HFFc6 (cell line): ENCODE results near the gene MATK. TPM values are rescaled to one million over a fixed set of nuclear protein-coding genes. Genes with fewer than 3 reads are reported as not detected.

Source experiments
- DNase-seq: peaks from one replicate; pipeline ENCODE4 v3.0.0-alpha.2; 2018
- H3K27ac Mint-ChIP-seq: 2 replicates; pipeline ENCODE4 v1.8.0; 2020; ENCODE audit warnings: mild to moderate bottlenecking, mixed read lengths
- H3K27me3 Mint-ChIP-seq: 2 replicates; pipeline ENCODE4 v1.8.0; 2021; ENCODE audit warnings: mild to moderate bottlenecking, moderate library complexity, mixed read lengths; ENCODE audit not compliant: insufficient read depth
- H3K36me3 Mint-ChIP-seq: 2 replicates; pipeline ENCODE4 v1.8.0; 2021; ENCODE audit warnings: low read depth, mixed read lengths
- H3K4me1 Mint-ChIP-seq: 2 replicates; pipeline ENCODE4 v1.8.0; 2020; ENCODE audit warnings: low read depth, mixed read lengths
- H3K4me3 Mint-ChIP-seq: 2 replicates; pipeline ENCODE4 v1.8.0; 2020; ENCODE audit warnings: mild to moderate bottlenecking, moderate library complexity, mixed read lengths
- H3K9me3 Mint-ChIP-seq: 2 replicates; pipeline ENCODE4 v1.8.0; 2020; ENCODE audit warnings: mild to moderate bottlenecking, mixed read lengths
- total RNA-seq, 6 experiments: library from RNA; stranded (reverse); fragmentation: NEBNext Ultra II Directional; extraction: Animal tissue kit (Norgen Biotek cat#: 25700); gene quantifications; 2 replicates in 1 of 6; 3 replicates in 5 of 6; pipeline ENCODE4 v1.2.3, GENCODE V29; 2021
- TF ChIP-seq, protein P1 (sequence below): fragments of 200-600 bp; sonication (generic); IDR thresholded peaks from 2 replicates; pipeline ENCODE4 v1.5.0; 2021; ENCODE audit warnings: antibody characterized with exemption, mild to moderate bottlenecking

Gene MATK
- total RNA-seq, 6 experiments from 2014 or later = not detected

DNA sequence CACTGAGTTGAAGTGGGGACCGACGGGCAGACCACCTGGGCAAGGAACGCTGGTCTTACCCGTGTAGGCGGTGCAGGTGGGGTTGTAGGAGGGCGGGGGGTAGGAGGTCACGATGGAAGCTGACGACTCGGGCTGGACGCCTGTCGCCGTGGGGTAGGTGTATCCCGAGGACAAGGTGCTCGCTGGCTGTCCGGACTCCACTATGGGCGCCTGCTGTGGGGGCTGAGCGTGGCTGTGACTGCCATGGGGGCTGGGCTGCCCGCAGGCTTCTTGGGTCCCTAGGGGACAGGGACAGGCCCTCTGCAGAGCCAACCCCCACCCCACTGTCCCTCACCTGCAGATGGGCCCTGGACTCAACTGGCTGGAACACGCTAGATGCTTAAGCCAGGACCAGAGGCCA lies 45.4 kb upstream of the MATK start:
- TF ChIP-seq, protein P1, sequence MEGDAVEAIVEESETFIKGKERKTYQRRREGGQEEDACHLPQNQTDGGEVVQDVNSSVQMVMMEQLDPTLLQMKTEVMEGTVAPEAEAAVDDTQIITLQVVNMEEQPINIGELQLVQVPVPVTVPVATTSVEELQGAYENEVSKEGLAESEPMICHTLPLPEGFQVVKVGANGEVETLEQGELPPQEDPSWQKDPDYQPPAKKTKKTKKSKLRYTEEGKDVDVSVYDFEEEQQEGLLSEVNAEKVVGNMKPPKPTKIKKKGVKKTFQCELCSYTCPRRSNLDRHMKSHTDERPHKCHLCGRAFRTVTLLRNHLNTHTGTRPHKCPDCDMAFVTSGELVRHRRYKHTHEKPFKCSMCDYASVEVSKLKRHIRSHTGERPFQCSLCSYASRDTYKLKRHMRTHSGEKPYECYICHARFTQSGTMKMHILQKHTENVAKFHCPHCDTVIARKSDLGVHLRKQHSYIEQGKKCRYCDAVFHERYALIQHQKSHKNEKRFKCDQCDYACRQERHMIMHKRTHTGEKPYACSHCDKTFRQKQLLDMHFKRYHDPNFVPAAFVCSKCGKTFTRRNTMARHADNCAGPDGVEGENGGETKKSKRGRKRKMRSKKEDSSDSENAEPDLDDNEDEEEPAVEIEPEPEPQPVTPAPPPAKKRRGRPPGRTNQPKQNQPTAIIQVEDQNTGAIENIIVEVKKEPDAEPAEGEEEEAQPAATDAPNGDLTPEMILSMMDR = no peak
- H3K27ac Mint-ChIP-seq = no peak overlapping the region
- H3K27me3 Mint-ChIP-seq = peaks cover 9% of the 10 kb centered on the region; the same call in 1 of the 2 replicates
- no peaks in the 10 kb centered on the region for H3K9me3 Mint-ChIP-seq
- H3K36me3 Mint-ChIP-seq = no peaks in the 10 kb centered on the region
- DNase-seq = no peak
- peaks cover 8% of the 10 kb centered on the region; the same call in 1 of the 2 replicates for H3K4me1 Mint-ChIP-seq
- no peak overlapping the region for H3K4me3 Mint-ChIP-seq

DNA sequence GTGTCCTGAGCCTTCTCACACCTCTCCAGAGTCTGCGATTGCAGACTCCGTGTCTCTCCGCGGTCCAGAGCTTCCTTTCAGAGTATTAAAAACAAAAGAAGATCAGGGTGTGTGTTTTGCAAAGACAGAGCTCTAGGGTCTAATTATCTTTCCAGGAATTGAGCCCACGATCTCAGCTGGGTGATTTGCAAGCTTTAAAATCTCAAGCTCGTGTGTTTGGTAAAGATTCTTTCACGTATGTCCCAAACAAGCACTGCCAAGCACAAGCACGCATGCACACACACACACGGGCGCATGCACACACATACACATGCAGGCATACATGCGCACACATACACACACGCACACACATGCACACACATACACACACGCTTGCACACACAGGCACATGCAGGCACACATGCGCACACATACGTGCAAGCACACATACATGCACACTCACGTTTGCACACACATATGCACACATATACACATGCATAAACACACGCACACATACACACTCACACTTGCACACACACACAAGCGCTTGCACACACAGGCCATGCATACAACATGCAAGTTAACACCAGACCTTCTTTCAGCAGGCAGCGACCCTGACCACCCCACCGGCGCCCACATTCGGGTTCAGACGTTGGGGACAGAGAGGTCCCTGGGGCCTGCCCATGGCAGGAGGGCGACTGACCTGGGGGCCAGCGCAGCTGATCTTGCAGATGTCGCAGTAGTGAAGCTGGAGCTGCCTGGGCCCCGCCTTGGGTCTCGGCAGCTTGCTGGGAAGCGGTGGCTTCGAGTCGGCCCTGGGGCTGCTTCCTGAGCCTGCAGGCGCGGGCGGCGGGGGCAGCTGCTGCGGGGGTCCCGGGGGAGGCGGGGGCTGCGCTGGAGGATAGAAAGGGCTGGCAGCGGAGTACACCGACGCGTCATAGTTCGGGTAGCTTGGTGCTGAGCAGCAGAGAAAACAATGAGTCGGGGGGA lies 44.7 kb upstream of the MATK start:
- peaks cover 6% of the 10 kb centered on the region; the same call in 1 of the 2 replicates for H3K27me3 Mint-ChIP-seq
- no peak overlapping the region for H3K4me3 Mint-ChIP-seq
- TF ChIP-seq, protein P1 = no peak
- H3K36me3 Mint-ChIP-seq = no peaks in the 10 kb centered on the region
- H3K27ac Mint-ChIP-seq = no peak overlapping the region
- H3K4me1 Mint-ChIP-seq = peaks cover 8% of the 10 kb centered on the region; the same call in 1 of the 2 replicates
- no peak for DNase-seq
- H3K9me3 Mint-ChIP-seq = no peaks in the 10 kb centered on the region

DNA sequence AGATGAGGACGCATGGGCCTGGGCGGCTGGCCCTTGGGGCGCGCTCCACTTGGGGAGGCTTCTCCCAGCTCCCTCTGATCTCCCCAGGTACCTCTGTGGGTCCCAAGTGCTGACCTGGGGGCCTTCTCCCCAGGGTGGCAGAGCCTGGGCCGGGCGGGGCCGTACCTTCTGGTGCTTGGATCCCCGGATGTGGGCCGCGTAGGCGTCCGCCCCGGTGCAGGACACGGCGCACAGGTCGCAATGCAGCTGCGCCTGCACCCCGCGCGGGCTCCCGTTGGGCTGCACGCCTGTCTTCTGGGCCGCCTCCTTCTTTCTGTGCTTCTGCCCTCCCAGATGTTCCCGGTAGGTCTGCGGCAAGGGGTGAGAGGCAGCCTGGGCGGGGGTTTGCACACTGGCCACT lies 41.1 kb upstream of the MATK start:
- Mint-ChIP-seq H3K36me3 (no peaks in the 10 kb centered on the region), H3K4me1 (peaks cover 8% of the 10 kb centered on the region; the same call in 1 of the 2 replicates)
- TF ChIP-seq, protein P1 = no peak

DNA sequence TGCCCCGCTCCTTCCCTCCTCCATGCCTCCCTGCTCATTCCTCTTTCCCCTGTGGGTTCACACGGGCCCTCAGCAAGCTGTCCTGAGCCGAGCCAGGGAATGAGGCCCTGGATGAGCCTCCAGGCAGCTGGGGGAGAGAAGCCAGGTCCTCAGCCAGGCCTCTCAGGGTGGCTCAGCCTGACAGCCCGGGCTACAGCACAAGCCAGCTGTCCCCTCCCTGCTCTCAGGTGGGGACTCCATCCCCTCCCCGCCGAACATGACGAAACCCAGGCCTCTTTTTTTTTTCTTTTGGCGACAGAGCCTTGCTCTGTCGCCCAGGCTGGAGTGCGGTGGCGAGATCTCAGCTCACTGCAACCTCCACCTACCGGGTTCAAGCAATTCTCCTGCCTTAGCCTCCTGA lies 40.0 kb upstream of the MATK start:
- H3K4me1 Mint-ChIP-seq = peaks cover 8% of the 10 kb centered on the region; the same call in 1 of the 2 replicates
- TF ChIP-seq, protein P1 = no peak
- H3K27ac Mint-ChIP-seq = no peak overlapping the region
- peaks cover 14% of the 10 kb centered on the region; the same call in 1 of the 2 replicates for H3K27me3 Mint-ChIP-seq
- no peaks in the 10 kb centered on the region for H3K9me3 Mint-ChIP-seq
- DNase-seq = no peak
- no peak overlapping the region for H3K4me3 Mint-ChIP-seq
- no peaks in the 10 kb centered on the region for H3K36me3 Mint-ChIP-seq

More for the DNA sequence above, 41.1 kb upstream of the MATK start:
- H3K27ac Mint-ChIP-seq = no peak overlapping the region
- peaks cover 13% of the 10 kb centered on the region; the same call in 1 of the 2 replicates for H3K27me3 Mint-ChIP-seq
- no peaks in the 10 kb centered on the region for H3K9me3 Mint-ChIP-seq
- DNase-seq = no peak
- no peak overlapping the region for H3K4me3 Mint-ChIP-seq

DNA sequence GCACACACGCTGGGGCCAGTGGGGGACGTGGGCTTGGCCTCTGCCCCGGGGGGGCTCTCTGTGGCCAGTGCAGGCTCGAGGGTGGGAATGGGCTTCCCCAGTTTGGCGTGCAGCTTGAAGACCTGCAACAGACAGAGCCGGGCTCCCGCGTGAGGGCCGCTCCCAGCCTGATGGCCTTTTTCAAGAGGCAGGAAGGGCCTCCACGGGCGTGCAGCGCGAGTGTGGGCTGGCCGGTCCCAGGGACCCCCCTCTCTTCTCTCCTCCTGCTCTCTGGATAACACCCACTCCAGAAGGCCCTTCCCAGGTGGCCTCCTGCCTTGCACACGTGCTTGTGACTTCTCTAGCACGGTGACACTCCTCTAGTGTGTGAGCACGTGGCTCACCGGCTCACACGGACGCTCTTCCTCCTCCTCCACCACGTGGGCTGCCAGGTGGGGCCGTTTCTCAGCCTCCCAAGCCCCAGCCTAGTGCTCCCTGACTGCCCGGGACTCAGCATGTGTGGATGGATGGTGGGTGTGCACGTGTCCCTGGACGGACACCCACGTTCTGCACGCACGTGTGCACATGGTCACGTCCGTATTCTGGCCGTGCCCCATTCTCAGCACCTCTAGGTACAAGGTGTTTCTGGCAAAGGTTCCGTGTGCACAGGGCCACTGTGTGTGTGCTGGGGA lies 39.2 kb upstream of the MATK start:
- no peak for DNase-seq
- no peak overlapping the region for H3K4me3 Mint-ChIP-seq
- H3K27me3 Mint-ChIP-seq = peaks cover 14% of the 10 kb centered on the region; the same call in 1 of the 2 replicates
- peaks cover 8% of the 10 kb centered on the region; the same call in 1 of the 2 replicates for H3K4me1 Mint-ChIP-seq
- H3K27ac Mint-ChIP-seq = no peak overlapping the region
- TF ChIP-seq, protein P1 = no peak
- H3K36me3 Mint-ChIP-seq = no peaks in the 10 kb centered on the region
- H3K9me3 Mint-ChIP-seq = no peaks in the 10 kb centered on the region
